ENCODE results near the gene DHX30.
"Not testable (repeated sequence)": the region's sequence is repeated elsewhere in the genome, so short reads cannot be mapped to it uniquely, and the experiment has no call there.

DHX30 gene

DNA sequence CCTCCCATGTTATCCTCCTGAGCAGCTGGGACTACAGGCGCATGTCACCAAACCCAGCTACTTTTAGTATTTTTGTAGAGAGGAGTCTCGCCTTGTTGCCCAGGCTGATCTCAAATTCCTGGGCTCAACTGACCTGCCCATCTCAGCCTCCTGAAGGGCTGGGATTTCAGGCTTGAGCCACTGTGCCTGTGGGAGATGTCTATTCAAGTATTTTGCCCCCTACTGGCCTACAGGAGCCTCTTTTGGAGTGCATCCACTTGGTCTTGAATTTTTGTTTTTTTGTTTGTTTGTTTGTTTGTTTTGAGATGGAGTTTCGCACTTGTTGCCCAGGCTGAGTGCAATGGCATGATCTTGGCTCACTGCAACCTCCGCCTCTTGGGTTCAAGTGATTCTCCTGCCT, 3.2 kb upstream of the DHX30 start:
- no peak for DNase-seq (ENCODE audit: extremely low read depth in 1 of 2, low read depth in 1 of 2)

DNA sequence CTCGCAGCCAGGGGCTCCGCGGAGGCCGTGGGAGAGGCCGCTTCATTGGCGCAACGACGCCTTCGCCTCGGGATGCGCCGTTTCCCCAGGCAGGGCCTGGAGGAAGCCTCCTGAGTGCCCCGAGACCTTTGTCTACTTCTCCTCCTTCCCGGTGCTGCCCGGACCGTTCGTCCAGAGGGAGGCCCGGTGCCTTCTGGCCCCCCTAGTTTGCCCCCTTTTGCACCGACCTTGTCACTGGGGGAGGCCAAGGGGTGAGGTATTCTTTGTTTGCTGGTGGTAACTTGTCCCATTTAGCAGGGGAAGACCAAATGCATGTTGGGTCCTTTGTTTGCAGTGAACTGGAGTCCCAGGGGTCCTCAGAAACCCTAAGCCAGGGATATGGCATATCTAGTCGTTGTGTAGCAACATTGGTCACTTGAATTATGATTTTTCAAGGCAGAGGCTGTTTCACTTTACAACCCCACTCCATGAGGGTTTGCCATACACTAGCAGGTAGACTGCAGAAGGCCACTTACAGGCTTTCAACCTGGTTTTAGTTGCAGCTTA, 615 bp downstream of the DHX30 start:
- DNase-seq (ENCODE audit: extremely low read depth in 1 of 2, low read depth in 1 of 2): no peak

DNA sequence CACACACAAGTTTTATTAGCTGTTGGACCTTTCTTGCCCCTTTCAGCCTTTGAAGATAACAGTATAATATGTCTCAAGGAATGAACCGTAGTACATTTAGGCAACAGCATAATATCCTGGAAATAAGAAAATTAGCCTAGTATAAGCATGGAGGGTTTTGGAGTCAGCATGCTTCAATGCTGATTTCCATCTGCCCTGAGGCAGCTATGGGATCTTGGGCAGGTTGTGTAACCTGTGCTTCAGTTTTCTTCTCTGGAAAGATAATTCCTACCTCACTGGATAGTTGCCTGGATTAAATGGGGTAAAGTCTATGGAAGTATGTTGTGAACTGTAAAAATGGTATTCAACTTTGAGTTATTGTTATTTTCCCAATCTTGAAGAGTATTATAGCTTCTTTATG, 1.6 kb downstream of the DHX30 start:
- DNase-seq (ENCODE audit: extremely low read depth in 1 of 2, low read depth in 1 of 2): no peak

DNA sequence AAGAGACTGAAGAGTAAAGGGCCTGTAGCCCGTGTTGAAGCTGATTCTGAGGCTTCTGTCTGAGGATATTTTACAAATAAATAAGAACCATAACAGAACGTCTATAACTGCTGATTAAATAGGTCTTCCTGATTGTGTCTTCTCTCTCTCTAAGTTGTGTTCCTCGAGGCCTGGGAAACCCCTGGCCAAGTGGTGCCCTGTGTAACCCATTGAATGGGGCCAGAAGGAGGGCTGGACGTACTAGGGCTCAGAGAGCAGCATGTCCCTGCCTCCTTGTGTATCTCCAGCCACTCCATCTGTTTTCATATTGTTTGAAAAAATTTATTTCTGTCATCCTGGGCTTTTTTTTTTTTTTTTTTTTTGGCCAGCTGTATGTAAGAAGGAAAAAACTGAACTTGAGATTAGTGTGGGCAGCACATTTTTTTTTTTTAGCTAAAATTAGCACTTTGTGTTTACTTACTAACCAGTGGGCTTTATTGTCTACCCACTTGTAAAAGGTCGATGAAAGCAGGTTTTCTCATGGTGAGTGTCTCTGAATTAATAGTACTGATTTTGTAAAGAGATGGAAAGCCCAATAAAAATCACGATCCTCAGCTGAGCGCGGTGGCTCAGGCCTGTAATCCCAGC, 10.7 kb downstream of the DHX30 start:
- DNase-seq (ENCODE audit: extremely low read depth in 1 of 2, low read depth in 1 of 2): no peak

DNA sequence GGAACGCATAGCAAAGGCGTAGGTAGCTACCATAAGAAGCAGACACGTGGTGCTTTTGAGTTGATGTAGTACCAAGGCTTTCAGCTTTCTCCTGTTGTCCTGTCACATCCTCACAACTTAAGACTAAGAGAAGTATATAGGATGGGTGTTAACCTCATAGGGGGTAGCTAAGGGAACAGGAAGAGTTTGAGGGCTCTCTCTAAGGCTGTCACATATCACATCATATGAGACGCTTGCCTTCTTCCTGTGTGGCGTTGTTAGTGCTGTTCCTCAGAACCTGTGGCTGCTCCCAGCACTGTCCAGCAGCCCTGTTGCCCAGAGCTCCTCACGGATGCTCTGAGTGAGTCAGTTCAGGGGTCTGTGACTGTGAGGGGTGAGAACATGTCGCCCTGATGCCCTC, 14.7 kb downstream of the DHX30 start:
- DNase-seq (ENCODE audit: extremely low read depth in 1 of 2, low read depth in 1 of 2): no peak

DNA sequence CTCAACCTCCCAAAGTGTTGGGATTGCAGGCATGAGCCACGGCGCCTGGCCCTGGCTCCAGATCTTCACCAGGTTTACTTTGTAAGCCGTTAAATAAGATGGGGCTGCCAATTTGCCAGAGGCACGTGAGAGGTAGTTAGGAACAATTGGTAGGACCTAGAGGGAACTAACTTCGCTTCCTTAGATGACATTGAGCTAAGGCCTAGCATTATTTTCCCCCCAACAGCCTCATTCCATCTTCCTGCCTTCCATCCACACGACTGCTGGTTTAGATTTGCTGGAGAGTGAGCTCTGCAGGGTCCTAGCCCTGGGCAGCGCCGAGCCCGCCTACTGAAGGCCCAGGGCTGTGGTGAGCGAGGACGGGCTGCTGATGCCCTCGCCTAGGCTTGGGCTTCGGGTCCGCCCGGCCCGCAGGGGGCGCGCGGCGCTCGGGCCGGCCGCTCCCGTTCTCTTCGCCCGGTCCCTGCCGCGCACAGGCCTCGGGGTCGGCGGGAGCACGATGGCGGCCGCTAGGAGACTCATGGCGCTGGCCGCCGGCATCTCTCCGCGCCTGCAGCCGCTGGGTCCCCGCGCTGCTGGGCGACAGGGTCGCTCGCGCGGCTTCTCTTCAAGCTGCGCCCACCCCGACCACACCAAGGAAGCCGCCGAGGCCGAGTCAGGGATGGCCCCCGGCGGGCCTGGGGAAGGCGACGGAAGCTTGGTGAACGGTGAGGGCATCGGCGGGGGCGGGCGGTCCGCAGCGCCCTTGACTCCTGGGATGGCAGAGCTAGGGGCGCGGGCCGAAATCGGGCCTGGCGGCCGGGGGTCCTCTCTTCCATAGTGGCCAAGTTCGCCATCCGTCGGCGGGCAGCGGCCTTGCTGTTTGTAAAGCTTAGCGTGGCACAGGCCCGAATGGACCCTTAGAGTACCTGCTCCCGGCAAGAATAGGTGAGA, 21.9 kb downstream of the DHX30 start:
- peak; percentile 18 to 68 for DNase-seq (ENCODE audit: extremely low read depth in 1 of 2, low read depth in 1 of 2)

DNA sequence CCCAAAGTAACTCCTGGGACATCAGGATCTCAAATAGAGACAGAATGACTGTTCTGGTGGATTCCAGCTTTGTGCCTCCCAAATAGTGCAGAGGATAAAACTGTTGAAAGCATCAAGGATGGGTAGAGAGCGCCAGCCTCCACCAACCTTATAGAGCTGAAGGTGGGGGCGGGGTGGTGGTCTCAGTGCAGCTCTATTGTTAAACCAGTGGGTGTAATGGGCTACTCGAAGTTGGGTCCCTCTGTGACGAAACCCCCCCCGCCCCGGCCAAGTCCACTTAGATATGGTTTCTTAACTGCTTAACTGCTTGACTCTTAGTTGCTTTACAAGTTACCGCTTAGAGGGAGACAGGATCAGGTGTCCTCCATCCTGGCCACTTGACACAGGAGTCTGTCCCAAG, 22.7 kb downstream of the DHX30 start:
- no peak for DNase-seq (ENCODE audit: extremely low read depth in 1 of 2, low read depth in 1 of 2)

DNA sequence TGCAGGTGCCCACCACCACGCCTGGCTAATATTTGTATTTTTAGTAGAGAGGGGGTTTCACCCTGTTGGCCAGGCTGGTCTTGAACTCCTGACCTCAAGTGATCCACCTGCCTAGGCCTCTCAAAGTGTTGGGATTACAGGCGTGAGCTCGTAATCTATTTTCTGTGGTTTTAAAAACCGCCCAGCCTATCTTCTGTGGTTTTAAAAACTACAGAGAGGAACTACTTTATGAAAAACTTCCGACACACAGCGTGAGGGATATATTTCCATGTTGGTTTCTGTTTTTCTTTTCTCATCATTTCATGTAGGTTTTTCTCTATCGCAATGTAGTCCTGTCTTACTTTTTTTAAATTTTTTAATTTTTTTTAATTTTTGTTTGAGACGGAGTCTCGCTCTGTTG, 26.5 kb downstream of the DHX30 start:
- DNase-seq (ENCODE audit: extremely low read depth in 1 of 2, low read depth in 1 of 2): not testable (repeated sequence)

DNA sequence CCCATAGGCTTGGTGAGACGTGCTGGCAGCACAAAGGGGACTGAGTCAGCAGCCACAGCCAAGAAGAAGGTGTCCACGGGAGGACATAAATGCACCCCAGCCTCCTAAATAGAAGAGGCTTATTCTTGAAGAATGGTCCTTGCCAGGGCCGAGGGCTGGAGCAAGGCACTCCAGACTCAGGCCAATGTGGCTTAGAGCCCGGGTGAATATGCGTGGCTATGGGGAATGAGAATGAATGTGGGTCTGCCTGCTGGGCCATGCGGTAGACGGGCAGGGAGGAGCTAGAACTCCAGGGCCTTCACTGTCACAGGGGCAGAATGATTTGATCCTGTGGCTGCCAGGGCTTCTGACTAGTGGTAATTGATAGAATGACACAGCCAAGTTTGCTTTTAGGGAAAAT, 34.0 kb downstream of the DHX30 start:
- no peak for DNase-seq (ENCODE audit: extremely low read depth in 1 of 2, low read depth in 1 of 2)

DNA sequence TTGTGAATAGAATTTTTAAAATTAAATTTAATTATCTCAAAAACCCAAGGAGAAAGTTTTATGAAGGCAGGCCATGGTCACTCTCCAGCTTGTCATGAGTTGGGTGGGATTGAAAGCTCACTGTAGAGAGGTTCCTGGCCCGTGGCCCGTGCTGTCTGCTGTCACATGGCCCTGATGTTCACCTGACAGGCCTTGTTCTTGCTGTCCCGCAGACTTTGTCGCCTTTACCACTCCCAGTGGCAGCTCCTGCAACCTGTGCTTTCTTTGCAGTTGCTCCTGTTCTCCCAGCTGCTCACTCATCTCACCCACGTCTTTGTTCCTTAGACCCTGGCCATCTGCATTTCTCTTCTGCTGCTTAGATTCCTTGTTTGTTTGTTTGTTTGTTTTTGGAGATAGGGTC, 35.6 kb downstream of the DHX30 start:
- DNase-seq (ENCODE audit: extremely low read depth in 1 of 2, low read depth in 1 of 2): no peak

DNA sequence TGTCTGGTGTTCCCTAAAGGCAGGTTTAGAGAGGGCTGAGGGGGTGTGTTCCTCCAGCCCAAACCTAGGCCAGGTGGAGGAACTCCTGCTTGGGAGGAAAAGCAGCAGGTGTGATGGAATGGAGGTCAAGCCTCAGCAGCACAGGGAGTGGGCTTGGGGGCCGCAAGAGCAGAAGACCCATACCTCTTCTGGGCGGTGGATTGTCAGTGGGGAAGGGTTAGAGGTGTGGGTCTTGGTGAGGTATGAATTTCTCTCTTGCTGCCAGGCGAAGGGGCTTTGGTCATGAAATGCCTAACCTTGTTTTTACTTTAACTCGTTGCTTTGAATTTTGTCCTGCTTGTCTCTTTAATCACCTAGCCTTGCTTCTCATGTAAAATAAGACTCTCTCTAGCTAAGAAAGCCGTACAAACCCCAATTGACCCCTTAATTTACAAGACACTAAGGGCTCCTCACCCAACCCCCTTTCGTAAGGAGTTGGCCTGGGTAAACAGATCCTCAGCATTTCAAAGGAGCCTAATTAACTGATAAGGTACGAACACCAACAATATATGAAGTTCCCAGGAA, 38.9 kb downstream of the DHX30 start:
- DNase-seq (ENCODE audit: extremely low read depth in 1 of 2, low read depth in 1 of 2): no peak

DNA sequence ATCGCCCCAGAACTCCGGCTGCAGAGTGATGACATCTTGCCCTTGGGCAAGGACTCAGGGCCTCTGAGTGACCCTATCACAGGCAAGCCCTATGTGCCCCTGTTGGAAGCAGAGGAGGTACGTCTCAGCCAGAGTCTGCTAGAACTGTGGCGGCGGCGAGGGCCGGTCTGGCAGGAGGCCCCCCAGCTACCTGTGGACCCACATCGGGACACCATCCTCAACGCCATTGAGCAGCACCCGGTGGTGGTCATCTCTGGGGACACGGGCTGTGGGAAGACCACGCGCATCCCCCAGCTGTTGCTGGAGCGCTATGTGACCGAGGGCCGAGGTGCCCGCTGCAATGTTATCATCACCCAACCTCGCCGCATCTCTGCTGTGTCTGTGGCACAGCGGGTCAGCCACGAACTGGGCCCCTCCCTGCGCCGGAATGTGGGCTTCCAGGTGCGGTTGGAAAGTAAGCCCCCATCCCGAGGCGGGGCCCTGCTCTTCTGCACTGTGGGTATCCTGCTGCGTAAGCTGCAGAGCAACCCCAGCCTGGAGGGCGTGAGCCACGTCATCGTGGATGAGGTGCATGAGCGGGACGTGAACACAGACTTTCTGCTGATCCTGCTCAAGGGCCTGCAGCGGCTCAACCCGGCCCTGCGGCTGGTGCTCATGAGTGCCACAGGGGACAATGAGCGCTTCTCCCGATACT, 43.4 kb downstream of the DHX30 start:
- no peak for DNase-seq (ENCODE audit: extremely low read depth in 1 of 2, low read depth in 1 of 2)

DNA sequence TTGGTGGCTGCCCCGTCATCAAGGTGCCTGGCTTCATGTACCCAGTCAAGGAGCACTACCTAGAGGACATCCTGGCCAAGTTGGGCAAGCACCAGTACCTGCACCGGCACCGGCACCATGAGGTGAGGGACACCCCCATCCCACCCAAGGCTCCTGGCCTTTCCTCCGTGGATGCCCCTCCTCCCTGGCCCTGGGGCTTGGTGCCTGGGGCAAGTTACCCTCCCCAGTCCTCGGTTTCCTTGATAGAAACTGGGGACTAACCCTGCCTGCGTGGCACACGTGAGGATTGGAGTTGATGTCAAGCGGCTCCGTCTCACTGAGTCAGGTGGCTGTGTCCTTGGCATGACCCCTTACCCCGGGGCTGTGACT, 43.9 kb downstream of the DHX30 start:
- DNase-seq (ENCODE audit: extremely low read depth in 1 of 2, low read depth in 1 of 2): no peak

DNA sequence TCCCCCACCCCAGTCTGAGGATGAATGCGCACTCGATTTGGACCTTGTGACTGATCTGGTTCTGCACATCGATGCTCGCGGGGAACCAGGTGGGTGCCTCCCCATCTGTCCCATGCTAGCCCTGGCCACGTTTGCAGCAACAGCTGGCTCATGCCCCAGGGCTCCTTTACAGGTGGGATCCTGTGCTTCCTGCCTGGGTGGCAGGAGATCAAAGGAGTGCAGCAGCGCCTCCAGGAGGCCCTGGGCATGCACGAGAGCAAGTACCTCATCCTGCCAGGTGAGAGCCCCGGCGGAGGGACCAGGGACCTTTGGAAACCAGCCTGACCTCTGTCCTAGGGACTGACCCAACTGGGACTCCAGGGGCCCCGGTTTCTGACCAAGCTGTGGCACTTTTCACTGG, 44.3 kb downstream of the DHX30 start:
- no peak for DNase-seq (ENCODE audit: extremely low read depth in 1 of 2, low read depth in 1 of 2)

DNA sequence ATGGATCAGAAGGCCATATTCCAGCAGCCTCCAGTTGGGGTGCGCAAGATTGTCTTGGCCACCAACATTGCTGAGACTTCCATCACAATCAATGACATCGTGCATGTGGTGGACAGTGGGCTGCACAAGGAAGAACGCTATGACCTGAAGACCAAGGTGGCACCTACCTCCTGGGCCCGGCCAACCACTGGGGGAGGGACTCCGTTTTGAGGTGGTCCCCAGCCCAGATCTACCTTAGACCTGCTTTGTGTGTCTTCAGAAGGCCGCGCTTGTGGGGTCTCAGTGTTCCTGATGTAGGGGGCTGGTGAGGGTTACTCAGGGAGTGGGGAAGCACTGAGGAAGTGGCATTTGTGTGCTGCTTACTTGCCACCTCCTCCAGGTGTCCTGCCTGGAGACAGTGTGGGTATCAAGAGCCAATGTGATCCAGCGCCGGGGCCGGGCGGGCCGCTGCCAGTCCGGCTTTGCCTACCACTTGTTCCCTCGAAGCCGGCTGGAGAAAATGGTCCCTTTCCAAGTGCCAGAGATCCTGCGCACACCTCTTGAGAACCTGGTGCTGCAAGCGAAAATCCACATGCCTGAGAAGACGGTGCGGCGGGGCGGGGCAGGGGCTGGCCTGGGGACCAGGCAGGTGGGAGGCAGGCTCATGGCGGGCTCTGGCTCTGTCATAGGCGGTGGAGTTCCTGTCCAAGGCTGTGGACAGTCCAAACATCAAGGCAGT, 45.0 kb downstream of the DHX30 start:
- DNase-seq (ENCODE audit: extremely low read depth in 1 of 2, low read depth in 1 of 2): no peak

DNA sequence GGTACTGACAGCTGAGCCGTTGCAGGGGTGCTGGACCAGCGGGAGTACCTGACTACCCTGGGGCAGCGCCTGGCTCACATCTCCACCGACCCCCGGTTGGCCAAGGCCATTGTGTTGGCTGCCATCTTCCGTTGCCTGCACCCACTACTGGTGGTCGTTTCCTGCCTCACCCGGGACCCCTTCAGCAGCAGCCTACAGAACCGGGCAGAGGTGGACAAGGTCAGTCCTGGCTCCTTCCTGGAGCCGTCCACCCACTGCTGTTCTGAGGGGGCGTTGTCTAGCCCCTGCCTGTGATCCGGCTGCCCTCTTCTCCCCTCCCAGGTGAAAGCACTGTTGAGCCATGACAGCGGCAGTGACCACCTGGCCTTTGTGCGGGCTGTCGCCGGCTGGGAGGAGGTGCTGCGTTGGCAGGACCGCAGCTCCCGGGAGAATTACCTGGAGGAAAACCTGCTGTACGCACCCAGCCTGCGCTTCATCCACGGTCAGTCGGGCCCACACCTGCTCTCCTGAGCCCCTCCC, 45.7 kb downstream of the DHX30 start:
- DNase-seq (ENCODE audit: extremely low read depth in 1 of 2, low read depth in 1 of 2): no peak

DNA sequence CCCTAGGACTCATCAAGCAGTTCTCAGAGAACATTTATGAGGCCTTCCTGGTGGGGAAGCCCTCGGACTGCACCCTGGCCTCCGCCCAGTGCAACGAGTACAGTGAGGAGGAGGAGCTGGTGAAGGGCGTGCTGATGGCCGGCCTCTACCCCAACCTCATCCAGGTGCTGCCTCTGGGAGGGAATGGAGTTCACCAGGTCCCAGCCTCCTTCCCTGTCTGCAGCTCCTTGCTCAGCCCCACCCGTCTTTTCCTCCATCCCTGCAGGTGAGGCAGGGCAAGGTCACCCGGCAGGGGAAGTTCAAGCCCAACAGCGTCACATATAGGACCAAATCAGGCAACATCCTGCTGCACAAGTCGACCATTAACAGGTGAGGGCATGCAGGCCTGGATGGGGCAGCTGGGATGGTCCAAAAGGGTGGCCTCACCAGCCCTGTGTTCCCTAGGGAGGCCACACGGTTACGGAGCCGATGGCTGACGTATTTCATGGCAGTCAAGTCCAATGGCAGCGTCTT, 46.3 kb downstream of the DHX30 start:
- no peak for DNase-seq (ENCODE audit: extremely low read depth in 1 of 2, low read depth in 1 of 2)

DNA sequence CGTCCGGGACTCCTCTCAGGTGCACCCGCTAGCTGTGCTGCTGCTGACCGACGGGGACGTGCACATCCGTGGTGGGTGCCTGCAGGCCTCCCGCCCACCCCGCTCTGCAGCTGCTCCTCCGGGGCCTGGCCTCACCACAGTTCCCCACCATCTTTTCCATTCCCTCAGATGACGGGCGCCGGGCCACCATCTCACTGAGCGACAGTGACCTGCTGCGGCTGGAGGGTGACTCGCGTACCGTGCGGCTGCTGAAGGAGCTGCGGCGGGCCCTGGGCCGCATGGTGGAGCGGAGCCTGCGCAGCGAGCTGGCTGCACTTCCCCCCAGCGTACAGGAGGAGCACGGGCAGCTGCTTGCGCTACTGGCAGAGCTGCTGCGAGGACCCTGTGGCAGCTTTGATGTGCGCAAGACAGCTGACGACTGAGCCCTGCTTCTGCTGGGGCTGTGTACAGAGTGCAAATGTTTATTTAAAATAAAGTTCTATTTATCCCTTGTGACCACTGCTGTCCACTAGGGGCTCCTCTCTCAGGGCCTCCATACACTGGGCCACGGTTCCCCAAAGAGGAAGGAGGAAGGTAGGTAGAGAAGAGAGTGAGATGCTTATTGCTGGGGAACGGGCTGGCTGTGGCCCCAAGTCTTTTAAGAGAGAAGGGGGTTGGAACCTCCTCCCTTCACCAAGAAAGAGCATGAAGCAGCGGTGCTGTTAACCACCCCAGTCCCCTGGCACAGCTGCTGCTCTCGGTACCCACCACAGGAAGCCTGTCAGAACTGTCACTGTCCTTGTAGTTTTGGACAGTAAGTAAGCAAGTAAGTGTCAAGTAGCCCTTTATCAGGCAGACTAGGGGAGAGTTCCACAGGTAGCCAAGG, 47.0 kb downstream of the DHX30 start:
- no peak for DNase-seq (ENCODE audit: extremely low read depth in 1 of 2, low read depth in 1 of 2)

Measured in activated CD8-positive, alpha-beta memory T cell treated with anti-CD3 and anti-CD28 coated beads for 1 hour (primary cell).